Mammary epithelial cell (primary cell): ENCODE data around the gene FRRS1L.
"Not testable (repeated sequence)": the region's sequence is repeated elsewhere in the genome, so short reads cannot be mapped to it uniquely, and the experiment has no call there.

Source experiments
- CTCF ChIP-seq, 2 donors: IDR thresholded peaks in 1 of 2; conservative IDR thresholded peaks in 1 of 2; 2 replicates each; pipeline ENCODE4 v1.5.1; 2011 to 2012; ENCODE audit warnings: inconsistent platforms in 2 of 2, low read length in 2 of 2, mild to moderate bottlenecking in 2 of 2, control low read depth in 1 of 2, low read depth in 1 of 2; ENCODE audit not compliant: insufficient read depth in 1 of 2; ENCODE audit errors: extremely low read depth in 1 of 2
- EZH2 ChIP-seq: IDR thresholded peaks from 2 replicates; pipeline ENCODE4 v1.6.1; 2012; ENCODE audit warnings: low read length, inconsistent platforms, borderline replicate concordance

DNA sequence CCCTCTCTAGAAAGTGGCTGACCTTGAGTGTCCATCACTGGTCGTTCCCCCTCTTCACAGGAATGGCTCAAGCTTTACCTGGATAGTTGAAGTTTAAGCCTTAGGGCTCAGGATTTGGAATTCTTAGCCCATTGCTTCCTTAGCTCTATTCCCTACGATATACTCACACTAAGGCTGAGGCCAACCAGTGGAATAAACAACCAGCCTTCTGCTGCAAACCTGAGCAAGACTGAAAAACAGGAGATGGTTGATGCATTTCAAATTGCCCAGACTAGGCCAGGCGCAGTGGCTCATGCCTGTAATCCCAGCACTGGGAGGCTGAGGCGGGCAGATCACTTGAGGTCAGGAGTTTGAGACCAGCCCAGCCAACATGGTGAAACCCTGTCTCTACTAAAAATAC, 40.4 kb downstream of the FRRS1L start:
- not testable (repeated sequence) for TF ChIP-seq CTCF (conservative IDR thresholded peaks at IDR 0.05 in 1 of 2, IDR thresholded peaks at IDR 0.05 in 1 of 2; ENCODE audit: extremely low read depth in 1 of 2, insufficient read depth in 1 of 2, low read depth in 1 of 2, low read length in 2 of 2); EZH2
